WI38 (cell line): ENCODE data around the gene JPH2.
"Not testable (repeated sequence)": the region's sequence is repeated elsewhere in the genome, so short reads cannot be mapped to it uniquely, and the experiment has no call there.

ENCODE experiments used
- H3K4me3 ChIP-seq: 2 replicates; pipeline ENCODE4 v1.5.1; 2011; ENCODE audit warnings: low read depth, mild to moderate bottlenecking, control low read depth, low read length
- TF ChIP-seq, protein P1 (sequence below): IDR thresholded peaks from 2 replicates; pipeline ENCODE4 v1.5.1; 2012; ENCODE audit warnings: low read depth, mild to moderate bottlenecking, control low read depth, low read length

Gene JPH2

GRCh38 chr20:44187054-44187771 lies at the start of gene JPH2:
Gene JPH2, minus strand, starts transcription at chr20:44187188. Its CDS starts 483 bp downstream, at chr20:44186705.
- peak within 1 kb of the TSS; percentile 62 for H3K4me3 ChIP-seq
- TF ChIP-seq, protein P1, sequence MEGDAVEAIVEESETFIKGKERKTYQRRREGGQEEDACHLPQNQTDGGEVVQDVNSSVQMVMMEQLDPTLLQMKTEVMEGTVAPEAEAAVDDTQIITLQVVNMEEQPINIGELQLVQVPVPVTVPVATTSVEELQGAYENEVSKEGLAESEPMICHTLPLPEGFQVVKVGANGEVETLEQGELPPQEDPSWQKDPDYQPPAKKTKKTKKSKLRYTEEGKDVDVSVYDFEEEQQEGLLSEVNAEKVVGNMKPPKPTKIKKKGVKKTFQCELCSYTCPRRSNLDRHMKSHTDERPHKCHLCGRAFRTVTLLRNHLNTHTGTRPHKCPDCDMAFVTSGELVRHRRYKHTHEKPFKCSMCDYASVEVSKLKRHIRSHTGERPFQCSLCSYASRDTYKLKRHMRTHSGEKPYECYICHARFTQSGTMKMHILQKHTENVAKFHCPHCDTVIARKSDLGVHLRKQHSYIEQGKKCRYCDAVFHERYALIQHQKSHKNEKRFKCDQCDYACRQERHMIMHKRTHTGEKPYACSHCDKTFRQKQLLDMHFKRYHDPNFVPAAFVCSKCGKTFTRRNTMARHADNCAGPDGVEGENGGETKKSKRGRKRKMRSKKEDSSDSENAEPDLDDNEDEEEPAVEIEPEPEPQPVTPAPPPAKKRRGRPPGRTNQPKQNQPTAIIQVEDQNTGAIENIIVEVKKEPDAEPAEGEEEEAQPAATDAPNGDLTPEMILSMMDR: no peak

DNA sequence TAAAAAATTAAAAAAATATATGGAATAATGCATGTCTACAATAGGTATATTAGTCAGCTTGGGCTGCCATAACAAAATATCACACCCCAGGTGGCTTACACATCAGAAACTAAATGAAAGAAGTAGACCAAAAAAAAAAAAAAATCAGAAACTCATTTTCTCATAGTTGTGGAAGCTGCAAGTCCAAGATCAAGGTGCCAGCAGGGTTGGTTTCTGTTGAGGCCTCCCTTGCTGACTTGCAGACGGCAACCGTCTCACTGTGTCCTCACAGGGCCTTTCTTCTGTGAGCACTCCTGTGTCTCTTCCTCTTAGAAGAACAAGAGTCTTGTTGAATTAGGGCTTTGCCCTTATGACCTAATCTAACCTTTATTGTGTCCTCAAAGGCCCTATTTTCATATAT lies 48.7 kb upstream of the JPH2 start:
- TF ChIP-seq, protein P1: no peak
- no peak overlapping the region for H3K4me3 ChIP-seq

DNA sequence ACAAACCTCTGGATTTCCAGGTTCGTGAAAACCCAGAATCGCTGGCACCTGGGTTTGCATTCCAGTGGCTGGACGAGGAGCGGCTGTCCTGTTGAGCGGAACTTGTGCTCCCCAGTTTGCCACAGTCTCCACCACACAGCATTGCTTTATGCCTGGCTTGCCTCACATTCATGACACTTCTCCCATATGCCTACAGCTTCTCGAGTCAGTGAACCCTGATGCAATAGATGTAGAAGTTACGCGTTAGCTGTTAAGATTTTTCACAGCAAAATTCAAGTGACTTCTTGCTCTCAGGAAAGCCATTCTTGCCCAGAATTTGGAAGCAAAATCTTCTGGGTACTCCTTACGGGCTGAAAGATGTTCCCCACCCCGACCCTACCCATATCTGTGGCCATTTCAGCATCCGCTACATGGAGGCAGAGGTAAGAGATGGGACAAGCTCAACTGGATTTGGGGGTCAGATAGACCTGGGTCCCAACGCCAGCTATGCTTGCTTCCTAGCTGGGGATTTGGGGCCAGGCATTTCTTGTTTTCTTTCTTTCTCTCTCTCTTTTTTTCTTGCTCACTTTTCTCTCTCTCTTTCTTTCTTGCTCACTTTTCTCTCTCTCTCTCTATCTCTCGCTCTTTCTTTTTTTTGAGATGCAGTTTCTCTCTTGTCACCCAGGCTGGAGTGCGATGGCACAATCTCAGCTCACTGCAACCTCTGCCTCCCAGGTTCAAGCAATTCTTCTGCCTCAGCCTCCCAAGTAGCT lies 47.8 kb upstream of the JPH2 start:
- H3K4me3 ChIP-seq: no peak overlapping the region
- TF ChIP-seq, protein P1: no peak

DNA sequence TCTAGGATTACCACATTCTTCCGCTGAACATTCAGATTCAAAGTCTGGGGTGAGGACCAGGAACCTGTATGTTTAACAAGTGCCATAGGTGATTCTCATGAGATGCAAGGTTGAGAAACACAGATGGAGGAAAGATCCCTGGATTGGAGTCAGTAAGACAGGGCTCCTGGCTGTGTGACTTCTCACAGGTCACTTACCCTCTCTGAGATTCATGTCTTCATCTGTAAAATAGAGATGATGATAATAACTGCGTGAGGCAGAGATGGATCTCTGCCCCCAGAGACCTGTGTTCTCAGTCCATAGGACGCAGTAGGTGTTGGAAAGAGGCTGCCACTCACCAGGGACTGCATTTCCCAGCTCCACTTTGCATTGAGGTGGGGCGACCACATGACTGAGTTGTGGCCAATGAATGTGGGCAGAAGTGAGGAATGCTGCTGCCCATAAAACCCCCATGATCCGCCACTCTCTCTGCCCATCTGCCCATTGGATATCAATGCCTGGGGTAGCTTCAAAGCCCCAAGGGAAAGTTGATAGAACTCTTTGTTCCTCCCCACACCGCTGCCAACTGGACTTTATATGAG lies 46.5 kb upstream of the JPH2 start:
- TF ChIP-seq, protein P1: no peak
- H3K4me3 ChIP-seq: no peak overlapping the region

DNA sequence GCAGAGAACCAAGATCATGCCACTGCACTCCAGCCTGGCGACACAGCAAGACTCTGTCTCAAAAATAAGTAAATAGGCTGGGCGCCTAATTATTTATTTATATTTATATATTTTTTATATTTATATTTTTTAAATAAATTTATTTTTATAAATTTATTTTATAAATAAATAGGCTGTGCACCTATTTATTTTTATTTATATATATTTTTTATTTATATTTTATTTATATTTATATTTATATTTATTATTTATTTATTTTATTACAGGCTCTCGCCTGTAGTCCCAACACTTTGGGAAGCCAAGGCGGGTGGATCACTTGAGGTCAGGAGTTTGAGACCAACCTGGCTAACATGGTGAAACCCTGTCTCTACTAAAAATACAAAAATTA lies 45.5 kb upstream of the JPH2 start:
- H3K4me3 ChIP-seq: not testable (repeated sequence)

DNA sequence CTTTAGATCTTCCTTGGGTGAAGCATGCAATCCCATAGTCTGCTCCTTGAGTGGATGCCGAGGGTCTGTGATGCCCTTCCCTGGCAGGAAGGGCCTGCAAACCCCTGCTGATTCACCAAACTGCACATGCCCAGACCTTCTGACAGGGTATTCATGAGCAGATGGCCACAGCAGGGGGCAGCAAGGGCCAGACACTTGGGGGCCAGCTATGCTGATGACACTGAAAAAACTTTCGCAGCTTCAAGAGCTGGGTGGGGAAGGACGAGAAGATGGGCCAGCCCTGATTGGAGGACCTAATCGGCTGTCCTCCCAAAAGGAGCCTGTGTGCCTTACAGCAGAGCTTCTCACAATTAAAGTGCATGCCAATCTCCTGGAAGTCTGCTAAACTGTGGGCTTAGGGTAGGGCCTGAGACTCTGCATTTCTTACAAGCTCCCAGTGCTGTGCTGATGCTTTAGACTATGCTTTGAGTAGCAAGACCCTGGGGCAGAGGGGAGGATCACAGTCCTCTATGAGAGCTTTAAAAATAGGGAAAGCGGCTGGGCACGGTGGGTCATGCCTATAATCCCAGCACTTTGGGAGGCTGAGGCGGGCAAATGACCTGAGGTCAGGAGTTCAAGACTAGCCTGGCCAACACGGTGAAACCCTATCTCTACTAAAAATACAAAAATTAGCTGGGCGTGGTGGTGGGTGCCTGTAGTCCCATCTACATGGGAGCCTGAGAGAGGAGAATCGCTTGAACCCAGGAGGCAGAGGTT lies 44.9 kb upstream of the JPH2 start:
- TF ChIP-seq, protein P1: no peak
- H3K4me3 ChIP-seq: no peak overlapping the region

DNA sequence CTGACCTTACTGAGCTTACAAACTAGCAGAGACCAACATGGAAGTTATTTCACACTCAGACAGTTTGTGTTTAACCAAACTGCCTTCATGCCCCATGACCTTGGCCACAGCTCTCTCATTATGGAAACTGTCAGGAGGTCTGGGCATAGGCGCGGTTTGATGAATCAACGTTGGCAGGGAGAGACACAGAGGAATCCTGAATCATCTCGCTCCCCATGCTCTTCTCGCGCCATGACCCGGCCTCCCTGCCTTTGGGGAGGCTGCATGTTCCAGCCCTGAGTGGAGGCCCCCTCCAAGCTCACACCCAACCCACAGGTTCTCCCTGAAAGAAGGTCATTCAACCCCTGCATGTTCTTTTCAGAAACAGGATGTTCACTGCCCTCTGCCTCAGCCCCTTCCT lies 44.2 kb upstream of the JPH2 start:
- TF ChIP-seq, protein P1: no peak

More for the DNA sequence above, 44.2 kb upstream of the JPH2 start:
- H3K4me3 ChIP-seq: no peak overlapping the region
